Progenitor cell of endocrine pancreas (in vitro differentiated cells): ENCODE results near the gene RAI1. TPM values are rescaled to one million over a fixed set of nuclear protein-coding genes. Genes with fewer than 3 reads are reported as not detected.
A peak's percentile ranks its signal among the peaks of the same experiment; 100 is the strongest.

Experiments
- DNase-seq: peaks from one replicate; pipeline ENCODE4 v3.0.0; 2021; ENCODE audit warnings: low spot score; ENCODE audit not compliant: unreplicated experiment
- H3K27ac Mint-ChIP-seq: 2 replicates; pipeline ENCODE4 v1.8.0; 2021; ENCODE audit warnings: mild to moderate bottlenecking, moderate library complexity, mixed read lengths
- H3K27me3 Mint-ChIP-seq: 2 replicates; pipeline ENCODE4 v1.8.0; 2021; ENCODE audit warnings: mixed read lengths
- H3K36me3 Mint-ChIP-seq: 2 replicates; pipeline ENCODE4 v1.8.0; 2022; ENCODE audit warnings: mixed read lengths; ENCODE audit not compliant: insufficient read depth
- H3K4me1 Mint-ChIP-seq: 2 replicates; pipeline ENCODE4 v1.8.0; 2021; ENCODE audit warnings: low read depth, mixed read lengths
- H3K4me3 Mint-ChIP-seq: 2 replicates; pipeline ENCODE4 v1.8.0; 2021; ENCODE audit warnings: low read depth, mild to moderate bottlenecking, moderate library complexity, mixed read lengths
- H3K9me3 Mint-ChIP-seq: 2 replicates; pipeline ENCODE4 v1.8.0; 2021; ENCODE audit warnings: low read depth, mixed read lengths
- total RNA-seq: library from RNA; stranded (reverse); gene quantifications from 2 replicates; pipeline ENCODE4 v1.2.1, GENCODE V29; 2021
- TF ChIP-seq, protein P1 (sequence below): fragments of 200-600 bp; sonication (generic); IDR thresholded peaks from one replicate; pipeline ENCODE4 v1.5.0; 2021; ENCODE audit warnings: antibody characterized with exemption, mild to moderate bottlenecking; ENCODE audit not compliant: unreplicated experiment

RAI1 gene
- total RNA-seq, 1 donor from 2014 or later: 75.0 TPM

DNA sequence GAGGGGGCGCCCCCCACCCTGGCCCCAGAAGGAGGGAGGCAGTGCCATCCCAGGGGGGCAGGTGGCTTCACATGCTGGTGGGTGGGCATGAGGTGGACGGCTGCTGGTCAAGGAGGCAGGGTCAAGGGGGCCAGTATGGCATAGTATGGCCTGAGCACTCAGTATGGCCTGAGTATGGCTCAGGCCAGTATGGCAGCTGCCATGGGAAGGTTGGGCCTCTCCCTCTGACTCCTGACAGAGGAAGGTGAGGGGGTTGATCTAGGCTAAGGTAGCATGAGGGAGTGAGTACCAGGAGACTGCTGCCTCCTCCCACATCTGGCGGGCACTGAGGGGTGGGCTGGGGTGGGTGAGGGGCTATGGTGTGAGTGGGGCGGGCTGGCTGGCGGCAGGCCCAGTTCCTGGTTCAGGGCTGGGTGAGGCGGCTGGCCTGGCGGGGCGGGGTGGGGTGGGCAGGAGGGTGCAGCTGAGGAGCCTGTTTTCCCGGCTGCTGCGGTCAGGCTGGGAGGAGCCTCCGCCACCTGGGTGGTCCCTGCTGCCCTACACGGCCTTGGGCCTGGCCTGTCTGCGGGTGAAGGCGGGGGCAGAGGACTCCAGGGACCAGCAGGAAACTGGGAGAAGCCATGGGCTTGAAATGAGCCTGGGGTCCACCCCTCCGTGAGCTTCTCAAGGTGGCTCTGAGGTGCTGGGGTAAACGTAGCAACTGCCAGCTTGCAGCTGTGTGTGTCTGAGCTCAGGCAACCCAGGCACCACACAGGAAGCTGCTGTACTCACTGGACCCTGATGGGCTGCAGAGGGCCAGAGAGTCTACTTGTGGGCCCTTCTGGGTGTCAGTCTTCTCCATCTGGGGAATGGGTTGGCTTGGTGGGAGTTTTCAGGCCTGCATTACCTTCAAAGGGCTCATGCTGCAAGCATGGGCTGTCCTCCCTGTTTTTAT is 57.0 kb downstream of the RAI1 start:
- no peaks in the 10 kb centered on the region for H3K9me3 Mint-ChIP-seq
- H3K36me3 Mint-ChIP-seq: peaks cover 1% of the 10 kb centered on the region
- peak overlapping the region; percentile 87 for H3K27ac Mint-ChIP-seq
- no peak overlapping the region for H3K4me3 Mint-ChIP-seq
- TF ChIP-seq, protein P1, sequence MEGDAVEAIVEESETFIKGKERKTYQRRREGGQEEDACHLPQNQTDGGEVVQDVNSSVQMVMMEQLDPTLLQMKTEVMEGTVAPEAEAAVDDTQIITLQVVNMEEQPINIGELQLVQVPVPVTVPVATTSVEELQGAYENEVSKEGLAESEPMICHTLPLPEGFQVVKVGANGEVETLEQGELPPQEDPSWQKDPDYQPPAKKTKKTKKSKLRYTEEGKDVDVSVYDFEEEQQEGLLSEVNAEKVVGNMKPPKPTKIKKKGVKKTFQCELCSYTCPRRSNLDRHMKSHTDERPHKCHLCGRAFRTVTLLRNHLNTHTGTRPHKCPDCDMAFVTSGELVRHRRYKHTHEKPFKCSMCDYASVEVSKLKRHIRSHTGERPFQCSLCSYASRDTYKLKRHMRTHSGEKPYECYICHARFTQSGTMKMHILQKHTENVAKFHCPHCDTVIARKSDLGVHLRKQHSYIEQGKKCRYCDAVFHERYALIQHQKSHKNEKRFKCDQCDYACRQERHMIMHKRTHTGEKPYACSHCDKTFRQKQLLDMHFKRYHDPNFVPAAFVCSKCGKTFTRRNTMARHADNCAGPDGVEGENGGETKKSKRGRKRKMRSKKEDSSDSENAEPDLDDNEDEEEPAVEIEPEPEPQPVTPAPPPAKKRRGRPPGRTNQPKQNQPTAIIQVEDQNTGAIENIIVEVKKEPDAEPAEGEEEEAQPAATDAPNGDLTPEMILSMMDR: no peak
- H3K4me1 Mint-ChIP-seq: peaks cover 50% of the 10 kb centered on the region
- H3K27me3 Mint-ChIP-seq: no peaks in the 10 kb centered on the region
- DNase-seq: no peak

DNA sequence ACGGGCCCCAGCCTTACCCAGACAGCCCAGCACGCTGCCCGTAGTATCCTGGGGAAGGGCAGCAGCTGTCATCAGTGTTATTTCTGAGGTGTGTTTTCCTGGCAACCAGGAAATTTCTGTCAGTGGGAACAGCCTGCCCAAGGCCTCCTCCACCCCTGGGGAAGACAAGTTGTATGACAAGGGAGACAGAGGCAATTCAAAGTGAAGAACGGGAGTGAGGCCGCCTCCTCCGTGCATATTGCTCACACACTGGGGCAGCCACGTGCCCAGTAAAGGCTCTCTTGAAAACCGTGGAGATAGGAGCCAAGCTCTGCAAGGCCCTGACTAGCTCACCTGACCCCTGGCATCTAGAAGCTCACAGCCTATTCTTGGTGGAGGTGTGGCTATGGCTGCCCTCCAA is 57.6 kb downstream of the RAI1 start:
- Mint-ChIP-seq H3K36me3 (peaks cover 1% of the 10 kb centered on the region), H3K4me3 (no peak overlapping the region), H3K4me1 (peaks cover 50% of the 10 kb centered on the region), H3K27ac (peak overlapping the region; percentile 95), H3K9me3 (no peaks in the 10 kb centered on the region), H3K27me3 (no peaks in the 10 kb centered on the region)
- TF ChIP-seq, protein P1: no peak
- DNase-seq: no peak

GRCh38 chr17:17739388-17740066 is 58.3 kb downstream of the RAI1 start:
- Mint-ChIP-seq H3K27ac (peak overlapping the region; percentile 95), H3K9me3 (no peaks in the 10 kb centered on the region), H3K27me3 (no peaks in the 10 kb centered on the region)

DNA sequence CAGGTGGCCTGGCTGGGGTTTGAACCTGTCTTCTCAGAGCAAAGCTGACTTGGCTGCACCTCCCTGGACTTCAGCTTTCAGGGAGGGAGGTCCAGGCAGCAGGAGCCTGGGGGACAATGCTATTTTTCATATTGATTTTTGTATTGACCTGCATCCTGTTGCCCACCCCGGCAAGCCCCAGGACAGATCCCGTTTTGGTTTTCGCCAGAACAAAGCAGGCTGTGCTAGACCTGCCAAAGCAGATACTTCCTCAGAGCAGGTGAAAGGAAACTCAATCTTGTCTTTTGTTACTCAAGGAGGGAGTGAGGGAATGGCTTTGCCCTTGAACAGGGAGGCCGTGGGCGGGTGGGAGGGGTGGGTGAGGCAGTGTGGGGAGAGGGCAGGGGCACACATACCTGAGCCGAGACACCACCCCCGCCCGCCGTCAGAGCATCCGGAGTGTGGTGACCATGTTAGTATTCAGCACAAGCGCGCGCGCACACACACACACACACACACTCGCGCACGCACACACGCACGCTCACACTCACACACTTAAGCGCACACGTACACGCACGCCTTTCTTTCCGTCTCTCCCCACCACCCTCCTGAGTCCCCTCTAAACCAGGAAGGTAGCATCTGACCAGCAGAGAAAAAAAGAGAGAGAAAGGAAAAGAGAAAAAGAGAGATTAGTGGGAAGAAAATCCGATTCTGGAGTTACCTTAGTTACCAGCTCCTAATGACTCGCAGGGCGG is 59.5 kb downstream of the RAI1 start:
- H3K36me3 Mint-ChIP-seq: peaks cover 1% of the 10 kb centered on the region
- no peak for DNase-seq
- H3K27ac Mint-ChIP-seq: peak overlapping the region; percentile 98
- peak overlapping the region; percentile 48 for H3K4me3 Mint-ChIP-seq
- H3K27me3 Mint-ChIP-seq: no peaks in the 10 kb centered on the region
- H3K4me1 Mint-ChIP-seq: peaks cover 51% of the 10 kb centered on the region
- no peaks in the 10 kb centered on the region for H3K9me3 Mint-ChIP-seq
- TF ChIP-seq, protein P1: no peak

More at GRCh38 chr17:17739388-17740066, 58.3 kb downstream of the RAI1 start:
- no peak for DNase-seq
- Mint-ChIP-seq H3K4me1 (peaks cover 50% of the 10 kb centered on the region), H3K36me3 (peaks cover 1% of the 10 kb centered on the region), H3K4me3 (no peak overlapping the region)
- TF ChIP-seq, protein P1: no peak
